ENCODE data around the gene SLBP.
"Not testable (repeated sequence)": the region's sequence is repeated elsewhere in the genome, so short reads cannot be mapped to it uniquely, and the experiment has no call there.

Gene SLBP

GRCh38 chr4:1676605-1677525 is 35.3 kb downstream of the SLBP start:
- no peak for DNase-seq (ENCODE audit: low read depth in 2 of 2)

DNA sequence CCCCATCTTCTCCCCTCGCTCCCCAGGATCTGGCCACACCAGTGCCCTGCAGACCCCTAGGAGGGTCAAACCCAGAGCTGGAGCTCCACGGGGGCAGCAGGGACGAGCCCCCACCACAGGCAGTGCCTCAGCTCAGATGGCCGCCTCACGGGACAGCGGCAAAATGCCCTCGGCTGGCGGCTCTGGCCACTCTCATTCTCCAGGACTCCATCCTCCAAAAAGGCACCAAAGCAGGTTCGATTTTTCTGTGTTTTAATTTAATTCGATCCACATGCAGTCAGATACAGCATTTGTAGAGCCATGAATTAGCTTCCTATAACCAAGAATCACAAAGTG is 36.3 kb downstream of the SLBP start:
- no peak for DNase-seq (ENCODE audit: low read depth in 2 of 2)

GRCh38 chr4:1675136-1675801 is 36.9 kb downstream of the SLBP start:
- DNase-seq (ENCODE audit: low read depth in 2 of 2), result no peak

- no peak for DNase-seq (ENCODE audit: low read depth in 2 of 2)
Measured at GRCh38 chr4:1674682-1675081, 37.4 kb downstream of the SLBP start.

- no peak for DNase-seq (ENCODE audit: low read depth in 2 of 2)
Measured at GRCh38 chr4:1673671-1674070, 38.4 kb downstream of the SLBP start.

DNA sequence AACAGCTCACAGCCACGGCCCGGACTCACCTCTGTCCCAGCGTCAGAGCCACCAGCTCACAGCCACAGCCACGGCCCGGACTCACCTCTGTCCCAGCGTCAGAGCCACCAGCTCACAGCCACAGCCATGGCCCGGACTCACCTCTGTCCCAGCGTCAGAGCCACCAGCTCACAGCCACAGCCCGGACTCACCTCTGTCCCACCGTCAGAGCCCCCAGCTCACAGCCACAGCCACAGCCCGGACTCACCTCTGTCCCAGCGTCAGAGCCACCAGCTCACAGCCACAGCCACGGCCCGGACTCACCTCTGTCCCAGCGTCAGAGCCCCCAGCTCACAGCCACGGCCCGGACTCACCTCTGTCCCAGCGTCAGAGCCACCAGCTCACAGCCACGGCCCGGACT is 41.1 kb downstream of the SLBP start:
- DNase-seq (ENCODE audit: low read depth in 2 of 2), result not testable (repeated sequence)

DNA sequence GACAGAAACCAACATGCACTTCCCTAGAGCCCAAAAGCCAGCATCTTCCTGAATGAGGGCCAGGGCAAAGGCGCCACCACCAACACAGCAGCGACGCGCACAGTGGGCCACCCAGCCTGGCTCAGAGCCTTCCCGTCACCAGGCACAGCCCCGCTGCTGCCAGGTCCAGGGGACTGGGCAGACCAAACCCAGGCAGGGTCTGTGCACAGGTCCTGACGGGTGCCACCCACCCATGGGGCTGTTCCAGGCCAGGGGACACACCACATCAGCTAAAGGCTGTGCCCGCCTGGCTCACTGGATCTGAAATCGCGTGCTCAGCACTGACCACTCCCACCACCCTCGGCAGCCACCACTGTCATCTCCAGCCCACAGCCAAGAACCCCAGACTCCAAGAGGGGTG is 41.8 kb downstream of the SLBP start:
- DNase-seq (ENCODE audit: low read depth in 2 of 2), result no peak

GRCh38 chr4:1669850-1670249 is 42.3 kb downstream of the SLBP start:
- no peak for DNase-seq (ENCODE audit: low read depth in 2 of 2)

DNA sequence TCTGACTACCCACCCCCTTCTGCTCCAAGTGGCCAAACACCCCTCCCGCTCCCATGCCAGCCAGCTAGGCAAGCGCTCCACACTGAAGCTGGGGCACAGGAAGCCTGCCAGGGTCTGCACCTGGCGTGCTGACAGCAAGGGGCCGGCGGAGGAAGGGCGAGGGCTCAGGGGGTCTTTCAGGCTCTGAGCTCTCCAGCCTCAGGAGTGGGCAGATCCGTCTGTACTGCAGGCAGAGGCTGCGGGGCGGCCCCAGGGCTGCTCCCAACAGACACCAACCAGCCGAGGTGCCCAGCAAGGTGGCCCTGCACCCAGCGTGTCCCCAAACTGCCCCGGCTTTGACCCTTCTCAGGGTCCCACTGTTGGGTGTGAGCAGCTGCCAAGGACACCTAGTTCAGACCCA is 42.8 kb downstream of the SLBP start:
- DNase-seq (ENCODE audit: low read depth in 2 of 2), result no peak

DNA sequence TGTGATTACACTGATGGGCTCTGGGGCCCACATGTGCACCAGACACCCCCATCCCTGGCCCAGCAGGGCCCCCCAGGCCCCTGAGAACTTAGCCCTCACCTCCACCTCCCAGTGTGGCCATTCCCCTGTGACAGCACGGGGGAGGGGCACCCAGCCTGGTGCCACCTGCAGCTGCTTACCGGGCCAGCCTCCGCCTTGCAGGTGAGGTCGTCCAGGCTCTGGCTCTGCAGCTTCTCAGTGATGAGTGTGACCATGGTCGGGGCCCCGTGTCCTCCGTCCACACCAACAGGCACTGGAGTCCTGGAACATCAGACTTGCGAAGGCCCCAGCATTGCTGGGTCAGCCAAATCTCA is 43.7 kb downstream of the SLBP start:
- no peak for DNase-seq (ENCODE audit: low read depth in 2 of 2)

DNA sequence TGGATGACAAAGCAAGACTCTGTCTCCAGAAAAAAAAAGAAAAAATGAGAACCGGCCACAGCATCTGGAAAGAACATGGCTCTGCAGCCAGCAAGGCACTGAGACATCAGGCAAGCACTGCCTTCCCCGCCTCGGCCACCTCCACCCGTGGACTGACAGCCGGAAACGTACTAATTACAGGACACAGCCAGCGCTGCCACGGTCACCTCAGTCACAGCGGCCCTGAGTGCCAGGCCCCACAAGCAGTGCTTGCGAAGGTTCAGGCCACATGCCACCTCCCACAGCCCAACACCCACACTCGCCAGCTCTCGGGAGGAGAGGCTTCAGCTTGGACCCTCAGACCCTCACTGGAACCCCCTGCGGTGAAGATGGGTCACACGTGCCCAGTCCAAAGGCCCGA is 44.8 kb downstream of the SLBP start:
- DNase-seq (ENCODE audit: low read depth in 2 of 2), result no peak

- no peak for DNase-seq (ENCODE audit: low read depth in 2 of 2)
Measured at GRCh38 chr4:1666391-1666790, 45.7 kb downstream of the SLBP start.

DNA sequence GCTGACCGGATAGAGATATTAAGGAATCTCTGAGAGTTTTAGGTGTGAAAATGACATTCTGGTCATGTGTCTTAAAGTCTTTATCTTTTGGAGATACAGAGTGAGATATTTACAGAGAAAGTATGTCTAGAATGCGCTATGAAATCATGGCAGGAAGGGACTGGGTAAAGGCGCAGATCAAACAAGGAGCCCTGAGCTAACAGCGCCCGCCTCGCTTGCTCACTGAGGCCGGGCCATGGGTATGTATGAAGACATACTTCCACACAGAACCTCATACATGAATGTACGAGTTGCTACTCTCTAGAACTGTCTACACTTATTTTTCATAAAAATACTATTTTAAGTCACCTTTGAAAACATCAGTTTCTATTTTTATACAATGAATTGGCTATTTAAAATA is 48.0 kb downstream of the SLBP start:
- DNase-seq (ENCODE audit: low read depth in 2 of 2), result no peak

DNA sequence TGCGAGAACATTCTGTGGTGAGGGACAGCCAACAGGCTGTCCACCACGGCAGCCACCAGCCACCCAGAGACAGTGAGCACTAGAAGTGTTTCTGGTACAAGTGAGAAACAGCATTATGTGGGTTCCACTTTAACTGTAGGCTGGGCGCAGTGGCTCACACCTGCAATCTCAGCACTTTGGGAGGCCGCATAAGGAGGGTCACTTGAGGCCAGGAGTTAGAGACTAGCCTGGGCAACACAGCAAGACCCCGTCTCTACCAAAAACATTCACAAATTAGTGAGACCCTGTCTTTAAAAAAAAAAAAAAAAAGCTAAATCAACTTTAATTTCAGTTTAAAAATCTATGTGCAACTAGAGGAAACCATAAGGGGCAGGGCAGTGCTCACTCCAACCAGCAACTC is 48.6 kb downstream of the SLBP start:
- no peak for DNase-seq (ENCODE audit: low read depth in 2 of 2)

- no peak for DNase-seq (ENCODE audit: low read depth in 2 of 2)
Measured at GRCh38 chr4:1661695-1662094, 50.4 kb downstream of the SLBP start.

DNA sequence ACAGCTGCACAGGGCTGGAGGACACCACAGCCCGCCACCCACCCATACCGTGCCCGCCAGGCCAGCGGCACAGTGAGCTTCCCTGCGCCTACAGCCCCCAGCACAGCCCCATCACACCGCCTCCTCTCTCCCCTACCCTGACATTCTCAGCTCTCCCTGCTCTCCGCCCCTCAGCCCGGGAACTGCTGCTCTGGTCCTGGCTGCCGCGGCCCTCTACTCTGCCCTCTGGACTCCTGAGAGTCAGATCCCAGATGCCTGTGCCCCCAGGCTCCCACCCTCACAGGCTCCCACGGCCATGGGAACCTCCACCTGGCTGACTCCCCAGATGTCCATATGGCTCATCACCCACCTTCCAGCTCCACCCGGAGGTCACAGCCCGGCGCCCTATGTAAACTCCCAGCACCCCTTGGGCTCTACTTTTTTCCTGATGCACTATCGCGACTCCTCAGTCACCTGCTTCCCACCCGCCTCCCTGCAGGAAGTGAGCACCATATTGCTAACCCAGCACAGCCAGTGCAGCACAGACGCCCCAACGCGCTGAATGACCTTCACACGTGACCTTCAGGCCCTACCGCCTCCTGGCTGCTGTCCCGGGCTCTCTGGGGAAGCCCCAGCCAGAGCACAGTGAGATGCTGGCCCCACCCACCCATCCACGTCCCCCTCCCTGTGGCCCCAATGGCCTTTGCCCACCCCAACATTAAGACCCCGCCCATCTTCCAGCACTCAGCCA is 51.0 kb downstream of the SLBP start:
- DNase-seq (ENCODE audit: low read depth in 2 of 2), result no peak

DNA sequence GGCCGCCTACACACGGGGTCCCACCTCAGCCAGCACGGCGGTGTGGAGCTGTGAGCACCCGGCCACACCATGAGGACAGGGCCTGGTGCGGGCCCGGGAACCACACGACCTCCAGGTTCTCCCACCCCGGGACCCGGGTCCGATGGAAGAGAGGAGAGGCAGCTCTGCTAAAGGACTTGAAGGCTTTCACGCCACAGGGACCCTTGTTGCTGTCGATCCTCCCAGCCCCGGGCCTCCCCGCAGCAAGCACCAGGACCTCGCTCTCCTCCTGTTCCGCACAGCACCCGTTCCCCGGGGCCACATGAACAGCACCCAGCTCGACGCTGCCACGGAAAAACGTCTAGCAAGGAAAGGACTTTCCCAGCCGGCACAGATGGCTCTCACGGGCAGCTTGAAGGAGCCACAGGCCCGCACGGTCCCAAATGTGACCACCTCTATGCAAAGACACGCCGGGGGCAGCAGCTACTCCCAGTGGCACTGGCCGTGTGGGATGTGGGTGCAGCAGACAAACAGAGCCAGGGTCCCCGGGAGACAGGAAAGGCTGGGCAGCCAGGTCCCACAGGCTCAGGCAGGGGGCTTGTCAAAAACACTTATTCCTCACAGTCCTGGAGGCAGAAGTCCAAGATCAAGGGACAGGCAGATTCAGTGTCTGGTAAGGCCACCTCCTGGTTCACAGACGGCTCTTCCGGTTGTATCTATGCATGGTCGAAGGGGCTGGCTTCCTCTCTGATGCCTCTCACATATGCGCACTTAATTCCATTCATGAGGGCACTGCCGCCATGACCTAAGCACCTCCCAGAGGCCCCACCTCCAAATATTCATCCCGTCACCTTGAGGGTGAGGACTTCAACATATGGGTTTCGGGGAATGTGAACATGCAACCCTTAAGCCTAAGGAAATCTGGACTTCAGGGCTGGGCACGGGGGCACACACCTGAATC is 52.7 kb downstream of the SLBP start:
- DNase-seq (ENCODE audit: low read depth in 2 of 2), result no peak

DNA sequence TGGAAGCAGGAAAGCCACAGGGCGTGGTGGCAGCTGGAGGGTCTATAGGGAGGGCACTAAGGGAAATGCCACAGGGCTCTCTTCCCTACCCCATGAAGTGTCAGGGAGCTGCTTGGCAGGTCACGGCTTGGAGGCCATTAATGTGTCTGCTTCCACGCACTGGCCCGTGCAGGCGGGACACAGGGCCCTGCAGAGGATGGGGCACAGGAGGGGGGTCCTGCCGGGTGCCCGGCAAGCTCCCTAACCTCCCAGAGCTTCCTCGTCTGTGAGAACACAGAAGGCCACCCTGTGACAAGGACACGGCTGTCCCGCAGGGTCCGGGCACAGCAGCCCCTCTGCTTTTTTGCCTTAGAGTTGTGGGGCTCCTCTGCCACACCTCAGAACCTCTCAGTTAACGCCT is 53.5 kb downstream of the SLBP start:
- no peak for DNase-seq (ENCODE audit: low read depth in 2 of 2)

- DNase-seq (ENCODE audit: low read depth in 2 of 2), result no peak
Measured at GRCh38 chr4:1658146-1658545, 54.0 kb downstream of the SLBP start.

DNA sequence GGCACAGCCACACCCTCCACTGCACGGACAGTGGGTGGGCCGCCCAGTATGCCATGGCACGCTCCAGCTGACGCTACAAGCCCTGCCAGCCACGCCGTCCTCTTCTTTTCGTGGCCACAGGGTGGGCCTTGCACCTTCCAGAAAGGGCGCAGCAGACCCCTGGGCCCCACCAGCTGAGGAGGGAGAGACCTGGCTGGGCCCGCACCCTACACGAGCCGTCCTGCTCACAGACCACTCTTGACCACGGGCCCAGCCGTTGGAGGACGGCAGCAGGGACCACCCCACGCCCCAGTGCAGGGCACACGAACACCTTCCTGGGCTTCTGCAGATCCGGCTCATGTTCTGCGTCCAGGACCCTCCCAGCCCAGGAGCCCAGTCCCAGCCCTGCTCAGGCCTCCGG is 55.1 kb downstream of the SLBP start:
- DNase-seq (ENCODE audit: low read depth in 2 of 2), result no peak

- no peak for DNase-seq (ENCODE audit: low read depth in 2 of 2)
Measured at GRCh38 chr4:1656132-1656531, 56.0 kb downstream of the SLBP start.

- no peak for DNase-seq (ENCODE audit: low read depth in 2 of 2)
Measured at GRCh38 chr4:1655676-1656075, 56.4 kb downstream of the SLBP start.
